Measurements from ENCODE around the gene ZNF526.

DNA sequence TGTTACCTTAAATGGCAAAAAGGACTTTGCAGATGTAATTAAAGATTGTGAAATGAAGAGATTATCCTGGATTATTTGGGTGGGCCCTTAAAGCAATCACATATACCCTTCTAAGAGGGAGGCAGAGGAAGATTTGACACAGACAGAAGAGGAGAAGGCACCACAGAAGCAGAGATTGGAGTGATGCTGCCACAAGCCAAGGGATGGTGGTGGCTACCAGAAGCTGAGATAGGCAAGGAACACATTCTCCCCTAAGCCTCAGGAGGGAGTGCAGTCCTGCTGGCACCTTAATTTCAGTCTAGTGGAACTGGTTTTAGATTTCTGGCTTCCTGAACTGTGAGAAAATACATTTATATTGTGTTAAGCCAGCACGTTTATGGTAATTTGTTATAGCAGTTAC is 26.8 kb upstream of the ZNF526 start:
- TF ChIP-seq, protein P1, sequence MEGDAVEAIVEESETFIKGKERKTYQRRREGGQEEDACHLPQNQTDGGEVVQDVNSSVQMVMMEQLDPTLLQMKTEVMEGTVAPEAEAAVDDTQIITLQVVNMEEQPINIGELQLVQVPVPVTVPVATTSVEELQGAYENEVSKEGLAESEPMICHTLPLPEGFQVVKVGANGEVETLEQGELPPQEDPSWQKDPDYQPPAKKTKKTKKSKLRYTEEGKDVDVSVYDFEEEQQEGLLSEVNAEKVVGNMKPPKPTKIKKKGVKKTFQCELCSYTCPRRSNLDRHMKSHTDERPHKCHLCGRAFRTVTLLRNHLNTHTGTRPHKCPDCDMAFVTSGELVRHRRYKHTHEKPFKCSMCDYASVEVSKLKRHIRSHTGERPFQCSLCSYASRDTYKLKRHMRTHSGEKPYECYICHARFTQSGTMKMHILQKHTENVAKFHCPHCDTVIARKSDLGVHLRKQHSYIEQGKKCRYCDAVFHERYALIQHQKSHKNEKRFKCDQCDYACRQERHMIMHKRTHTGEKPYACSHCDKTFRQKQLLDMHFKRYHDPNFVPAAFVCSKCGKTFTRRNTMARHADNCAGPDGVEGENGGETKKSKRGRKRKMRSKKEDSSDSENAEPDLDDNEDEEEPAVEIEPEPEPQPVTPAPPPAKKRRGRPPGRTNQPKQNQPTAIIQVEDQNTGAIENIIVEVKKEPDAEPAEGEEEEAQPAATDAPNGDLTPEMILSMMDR (conservative IDR thresholded peaks at IDR 0.05; ENCODE audit: low read depth, low read length): no peak
- TF ChIP-seq EZH2 (IDR thresholded peaks at IDR 0.05; ENCODE audit: low read length, unreplicated experiment) (no peak), EZH2phosphoT487 (IDR thresholded peaks at IDR 0.05; ENCODE audit: borderline replicate concordance, low read length) (no peak)
